ENCODE data around the gene FHIT. TPM values are rescaled to one million over a fixed set of nuclear protein-coding genes. Genes with fewer than 3 reads are reported as not detected.
A peak's percentile ranks its signal among the peaks of the same experiment; 100 is the strongest.

The FHIT gene
- total RNA-seq, 2 experiments from 2014 or later: 7.6 to 7.9 TPM

DNA sequence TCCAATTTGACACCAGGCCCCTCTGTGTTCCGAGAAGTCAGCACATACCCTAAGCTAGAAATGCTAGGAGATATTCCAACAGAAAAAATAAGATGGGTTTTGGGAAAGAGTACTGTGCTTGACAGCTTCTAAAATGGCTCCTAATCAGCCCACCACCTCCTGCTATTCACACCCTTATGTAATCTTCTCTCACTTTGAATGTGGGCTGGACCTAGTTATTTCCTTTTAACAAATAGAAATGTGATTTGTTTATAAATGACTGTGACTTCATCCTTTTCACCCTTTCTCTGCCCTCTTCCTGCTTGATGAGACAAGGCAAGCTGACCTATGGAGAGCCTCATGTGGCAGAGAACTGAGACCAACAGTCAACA, 961.1 kb downstream of the FHIT start:
- Mint-ChIP-seq H3K4me1 (ENCODE audit: low read depth) (peaks cover 15% of the 10 kb centered on the region), H3K9me3 (no peaks in the 10 kb centered on the region), H3K36me3 (ENCODE audit: low read depth) (no peaks in the 10 kb centered on the region), H3K27ac (no peak overlapping the region), H3K4me3 (no peak overlapping the region), H3K27me3 (no peaks in the 10 kb centered on the region)
- ChIA-PET POLR2A (no interaction called here), CTCF (interaction anchor here (1.2 kb wide), 1 partner anchor 10 kb away, joined by 3 read pairs; no protein-coding TSS in a partner anchor)
- DNase-seq (no peak), ATAC-seq (peak; percentile 40)
- TF ChIP-seq, protein P1, sequence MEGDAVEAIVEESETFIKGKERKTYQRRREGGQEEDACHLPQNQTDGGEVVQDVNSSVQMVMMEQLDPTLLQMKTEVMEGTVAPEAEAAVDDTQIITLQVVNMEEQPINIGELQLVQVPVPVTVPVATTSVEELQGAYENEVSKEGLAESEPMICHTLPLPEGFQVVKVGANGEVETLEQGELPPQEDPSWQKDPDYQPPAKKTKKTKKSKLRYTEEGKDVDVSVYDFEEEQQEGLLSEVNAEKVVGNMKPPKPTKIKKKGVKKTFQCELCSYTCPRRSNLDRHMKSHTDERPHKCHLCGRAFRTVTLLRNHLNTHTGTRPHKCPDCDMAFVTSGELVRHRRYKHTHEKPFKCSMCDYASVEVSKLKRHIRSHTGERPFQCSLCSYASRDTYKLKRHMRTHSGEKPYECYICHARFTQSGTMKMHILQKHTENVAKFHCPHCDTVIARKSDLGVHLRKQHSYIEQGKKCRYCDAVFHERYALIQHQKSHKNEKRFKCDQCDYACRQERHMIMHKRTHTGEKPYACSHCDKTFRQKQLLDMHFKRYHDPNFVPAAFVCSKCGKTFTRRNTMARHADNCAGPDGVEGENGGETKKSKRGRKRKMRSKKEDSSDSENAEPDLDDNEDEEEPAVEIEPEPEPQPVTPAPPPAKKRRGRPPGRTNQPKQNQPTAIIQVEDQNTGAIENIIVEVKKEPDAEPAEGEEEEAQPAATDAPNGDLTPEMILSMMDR (IDR thresholded peaks at IDR 0.05): no peak
- intact Hi-C loops (cut with micrococcal nuclease): no loop called here

DNA sequence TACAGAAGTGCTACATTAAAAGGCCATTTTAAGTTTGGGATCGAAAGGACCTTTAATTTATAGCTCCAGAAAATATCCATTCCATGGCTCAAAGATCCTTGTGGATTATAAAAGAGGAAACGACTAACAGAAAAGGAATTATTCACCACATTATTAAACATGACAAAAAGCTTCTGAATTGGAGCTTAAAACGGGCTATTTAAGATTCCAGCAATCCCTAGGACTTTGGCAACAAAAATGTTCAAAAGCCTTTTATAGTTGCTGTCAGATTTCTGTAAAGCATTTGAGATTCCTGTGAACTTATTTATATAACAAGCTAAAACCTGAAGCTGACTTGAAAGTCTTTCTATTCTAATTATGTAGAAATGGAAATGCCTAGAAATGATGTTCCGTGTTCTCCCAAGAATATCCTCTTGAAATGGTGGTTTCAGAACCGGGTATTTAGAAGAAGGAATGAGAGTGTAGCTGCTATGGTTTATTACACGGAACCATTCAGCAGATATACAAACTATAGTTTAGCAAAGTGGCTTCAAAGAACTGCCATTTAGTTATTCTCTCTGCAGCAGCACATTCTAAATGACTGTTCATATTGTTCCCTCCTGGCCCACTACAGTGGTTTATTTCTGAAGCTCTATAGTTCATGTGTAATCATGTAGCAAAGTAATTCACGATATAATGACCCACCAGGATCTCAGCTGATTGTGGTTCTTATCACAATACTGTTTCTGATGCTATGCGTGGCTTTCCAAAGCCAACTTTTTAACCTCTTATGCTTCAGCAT, 961.7 kb downstream of the FHIT start:
- H3K9me3 Mint-ChIP-seq: no peaks in the 10 kb centered on the region
- H3K27me3 Mint-ChIP-seq: no peaks in the 10 kb centered on the region
- intact Hi-C loops (cut with micrococcal nuclease): no loop called here
- TF ChIP-seq, protein P1 (IDR thresholded peaks at IDR 0.05): no peak
- H3K4me1 Mint-ChIP-seq (ENCODE audit: low read depth): peaks cover 13% of the 10 kb centered on the region
- POLR2A ChIA-PET: no interaction called here
- CTCF ChIA-PET: interaction anchor here (1.2 kb wide), 1 partner anchor 9 kb away, joined by 3 read pairs; no protein-coding TSS in a partner anchor
- no peak overlapping the region for H3K4me3 Mint-ChIP-seq
- H3K36me3 Mint-ChIP-seq (ENCODE audit: low read depth): no peaks in the 10 kb centered on the region
- no peak for ATAC-seq
- DNase-seq: no peak
- no peak overlapping the region for H3K27ac Mint-ChIP-seq

DNA sequence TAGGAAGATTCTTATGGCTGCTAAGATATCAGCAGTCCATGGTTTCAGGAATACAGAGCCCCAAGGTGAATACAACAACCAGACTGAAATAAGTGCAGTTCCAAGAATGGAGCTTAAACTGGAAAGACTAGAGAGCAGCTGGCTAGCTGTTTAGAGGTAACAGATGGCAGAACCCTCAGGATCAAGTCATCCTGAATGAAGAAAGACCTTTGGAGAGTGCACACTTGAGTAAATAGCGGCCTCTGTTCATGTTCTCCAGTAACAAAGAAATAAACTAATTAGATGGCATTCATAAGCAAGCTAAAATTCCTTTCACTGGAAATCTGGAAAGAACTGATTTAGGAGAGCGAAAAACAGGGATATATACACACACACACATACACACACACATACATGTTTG, 968.4 kb downstream of the FHIT start:
- Mint-ChIP-seq H3K27ac (no peak overlapping the region), H3K4me3 (no peak overlapping the region), H3K9me3 (no peaks in the 10 kb centered on the region), H3K36me3 (ENCODE audit: low read depth) (no peaks in the 10 kb centered on the region), H3K4me1 (ENCODE audit: low read depth) (no peaks in the 10 kb centered on the region), H3K27me3 (no peaks in the 10 kb centered on the region)
- ATAC-seq: no peak
- DNase-seq: no peak
- CTCF ChIA-PET: interaction anchor here (0.9 kb wide), 1 partner anchor 9 kb away, joined by 3 read pairs; no protein-coding TSS in a partner anchor
- intact Hi-C loops (cut with micrococcal nuclease): no loop called here
- TF ChIP-seq, protein P1 (IDR thresholded peaks at IDR 0.05): no peak
- POLR2A ChIA-PET: no interaction called here

DNA sequence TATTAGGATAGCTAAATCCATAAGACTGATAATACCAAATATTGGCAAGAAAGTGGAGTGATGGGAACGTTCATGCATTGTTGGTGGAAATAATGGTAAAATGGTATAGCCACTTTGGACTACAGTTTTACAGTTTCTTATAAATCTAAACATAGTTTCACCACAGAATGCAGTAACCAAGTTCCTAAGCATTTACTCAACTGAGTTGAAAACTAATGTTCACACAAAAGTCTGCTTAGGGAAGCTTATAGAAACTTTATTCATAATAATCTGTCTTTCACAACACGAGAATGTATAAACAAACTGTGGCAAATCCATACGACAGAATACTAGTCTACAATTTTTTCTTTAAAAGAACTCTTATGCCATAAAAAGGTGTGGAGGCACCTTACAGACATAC, 969.3 kb downstream of the FHIT start:
- Mint-ChIP-seq H3K36me3 (ENCODE audit: low read depth) (no peaks in the 10 kb centered on the region), H3K9me3 (no peaks in the 10 kb centered on the region), H3K4me1 (ENCODE audit: low read depth) (no peaks in the 10 kb centered on the region), H3K4me3 (no peak overlapping the region), H3K27ac (no peak overlapping the region), H3K27me3 (no peaks in the 10 kb centered on the region)
- POLR2A ChIA-PET: no interaction called here
- CTCF ChIA-PET: interaction anchor here (0.9 kb wide), 1 partner anchor 10 kb away, joined by 3 read pairs; no protein-coding TSS in a partner anchor
- DNase-seq (no peak), ATAC-seq (no peak)
- TF ChIP-seq, protein P1 (IDR thresholded peaks at IDR 0.05): no peak
- intact Hi-C loops (cut with micrococcal nuclease): no loop called here

DNA sequence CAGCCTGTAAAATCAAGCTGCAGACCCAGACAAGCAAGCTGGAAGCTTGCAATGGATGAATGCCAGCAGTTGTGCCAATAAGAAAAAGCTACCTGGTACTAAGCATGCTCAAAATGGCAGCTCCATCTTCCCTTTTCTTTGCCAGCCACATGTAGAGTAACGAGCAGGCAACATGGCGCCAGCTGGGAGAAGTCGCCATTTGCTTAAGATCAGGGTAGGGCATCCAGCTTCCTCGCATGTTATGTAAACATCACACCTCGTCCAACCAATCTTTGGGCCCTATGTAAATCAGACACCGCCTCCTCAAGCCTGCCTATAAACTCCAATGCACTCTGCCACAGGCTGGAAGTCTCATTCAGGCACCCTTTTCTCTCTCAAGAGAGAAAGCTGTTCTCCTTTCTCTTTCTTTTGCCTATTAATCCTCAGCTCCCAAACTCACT, 973.9 kb downstream of the FHIT start:
- intact Hi-C loops (cut with micrococcal nuclease): no loop called here
- Mint-ChIP-seq H3K27ac (no peak overlapping the region), H3K9me3 (peaks cover 1% of the 10 kb centered on the region), H3K36me3 (ENCODE audit: low read depth) (no peaks in the 10 kb centered on the region), H3K4me1 (ENCODE audit: low read depth) (no peaks in the 10 kb centered on the region), H3K27me3 (no peaks in the 10 kb centered on the region), H3K4me3 (no peak overlapping the region)
- CTCF ChIA-PET: no interaction called here
- no peak for ATAC-seq
- no peak for DNase-seq
- TF ChIP-seq, protein P1 (IDR thresholded peaks at IDR 0.05): no peak
- POLR2A ChIA-PET: no interaction called here

Data from activated CD8-positive, alpha-beta T cell treated with anti-CD3 and anti-CD28 coated beads for 36 hours (primary cell).